Upper lobe of right lung (tissue), 1 donor: ENCODE data around the gene CDHR1. TPM values are rescaled to one million over a fixed set of nuclear protein-coding genes. Genes with fewer than 3 reads are reported as not detected.
"Not testable (repeated sequence)": the region's sequence is repeated elsewhere in the genome, so short reads cannot be mapped to it uniquely, and the experiment has no call there.

Source experiments
- ATAC-seq: fragments of 200-7000 bp; cut with Tn5 transposase; one replicate; pipeline ENCODE4 v1.9.1; 2020; ENCODE audit warnings: mild to moderate bottlenecking, moderate library complexity
- DNase-seq: peaks from one replicate; pipeline ENCODE4 v3.0.0-alpha.2; 2020
- H3K27ac ChIP-seq: fragments of 200-600 bp; one replicate; pipeline ENCODE4 v1.8.0; 2022
- H3K27me3 ChIP-seq: fragments of 200-600 bp; one replicate; pipeline ENCODE4 v1.8.0; 2022; ENCODE audit warnings: mild to moderate bottlenecking
- H3K36me3 ChIP-seq: fragments of 200-600 bp; one replicate; pipeline ENCODE4 v1.8.0; 2022
- H3K4me1 ChIP-seq: fragments of 200-600 bp; one replicate; pipeline ENCODE4 v1.8.0; 2022
- H3K4me3 ChIP-seq: fragments of 200-600 bp; one replicate; pipeline ENCODE4 v1.8.0; 2022; ENCODE audit warnings: mild to moderate bottlenecking
- H3K9me3 ChIP-seq: fragments of 200-600 bp; one replicate; pipeline ENCODE4 v1.8.0; 2022
- CTCF ChIP-seq: fragments of 200-600 bp; IDR thresholded peaks from one replicate; pipeline ENCODE4 v1.8.0; 2022; ENCODE audit warnings: antibody characterized with exemption
- intact Hi-C: fragments of 100-400 bp; cut with DNase I; formaldehyde crosslinking; loops from one replicate; pipeline ENCODE4 v1.11.0; 2022
- total RNA-seq: library from RNA; stranded (reverse); fragmentation: NEBNext Ultra II Directional; extraction: Animal tissue kit (Norgen Biotek cat#: 25700); gene quantifications from one replicate; pipeline ENCODE4 v1.2.1, GENCODE V29; 2021
- donor health status: DM: no; HTN: yes; CAD: no; lungs with severe emphysema.

The CDHR1 gene
- total RNA-seq, 1 donor from 2014 or later = 0.35 TPM

- H3K27me3 ChIP-seq = no peaks in the 10 kb centered on the region
- TF ChIP-seq CTCF = no peak
- no peak overlapping the region for H3K4me3 ChIP-seq
- H3K27ac ChIP-seq = no peak overlapping the region
- ATAC-seq = peak; percentile 63
- no peak for DNase-seq
- H3K4me1 ChIP-seq = no peaks in the 10 kb centered on the region
- intact Hi-C loops = no loop called here
- H3K9me3 ChIP-seq = no peaks in the 10 kb centered on the region
- no peaks in the 10 kb centered on the region for H3K36me3 ChIP-seq
Measured at GRCh38 chr10:84177541-84178141, 16.7 kb upstream of the CDHR1 start.

GRCh38 chr10:84178160-84178609, 16.2 kb upstream of the CDHR1 start:
- ATAC-seq (no peak), DNase-seq (no peak)
- no peak for TF ChIP-seq CTCF
- no peaks in the 10 kb centered on the region for H3K36me3 ChIP-seq
- no peaks in the 10 kb centered on the region for H3K9me3 ChIP-seq
- no peak overlapping the region for H3K27ac ChIP-seq
- no peaks in the 10 kb centered on the region for H3K4me1 ChIP-seq
- intact Hi-C loops = no loop called here
- H3K4me3 ChIP-seq = no peak overlapping the region
- no peaks in the 10 kb centered on the region for H3K27me3 ChIP-seq

GRCh38 chr10:84179059-84179710, 15.2 kb upstream of the CDHR1 start:
- Histone ChIP-seq H3K27me3 (no peaks in the 10 kb centered on the region), H3K4me3 (no peak overlapping the region), H3K9me3 (no peaks in the 10 kb centered on the region), H3K4me1 (no peaks in the 10 kb centered on the region), H3K36me3 (no peaks in the 10 kb centered on the region), H3K27ac (no peak overlapping the region)
- ATAC-seq = peak; percentile 22
- no peak for DNase-seq
- no peak for TF ChIP-seq CTCF
- intact Hi-C loops = no loop called here

GRCh38 chr10:84180386-84180785, 14.0 kb upstream of the CDHR1 start:
- DNase-seq, intact Hi-C loops, ATAC-seq, H3K4me3 ChIP-seq, H3K27ac ChIP-seq, H3K4me1 ChIP-seq, H3K36me3 ChIP-seq, H3K27me3 ChIP-seq, H3K9me3 ChIP-seq: not testable (repeated sequence)

GRCh38 chr10:84181631-84182030, 12.7 kb upstream of the CDHR1 start:
- no peaks in the 10 kb centered on the region for H3K36me3 ChIP-seq
- H3K4me1 ChIP-seq = no peaks in the 10 kb centered on the region
- ATAC-seq = no peak
- H3K27me3 ChIP-seq = no peaks in the 10 kb centered on the region
- H3K9me3 ChIP-seq = no peaks in the 10 kb centered on the region
- no peak overlapping the region for H3K27ac ChIP-seq
- intact Hi-C loops = no loop called here
- no peak for DNase-seq
- TF ChIP-seq CTCF = no peak
- H3K4me3 ChIP-seq = no peak overlapping the region

- no peak for DNase-seq
- peak; percentile 32 for ATAC-seq
- no peak overlapping the region for H3K4me3 ChIP-seq
- no peak overlapping the region for H3K27ac ChIP-seq
- H3K27me3 ChIP-seq = no peaks in the 10 kb centered on the region
- intact Hi-C loops = no loop called here
- TF ChIP-seq CTCF = no peak
- H3K4me1 ChIP-seq = no peaks in the 10 kb centered on the region
- H3K36me3 ChIP-seq = no peaks in the 10 kb centered on the region
- H3K9me3 ChIP-seq = no peaks in the 10 kb centered on the region
Measured at GRCh38 chr10:84184517-84184916, 9.8 kb upstream of the CDHR1 start.
